HG03378 (cell line): ENCODE measurements around the gene PI4K2A.
"Not testable (repeated sequence)": the region's sequence is repeated elsewhere in the genome, so short reads cannot be mapped to it uniquely, and the experiment has no call there.

ENCODE experiments used
- ATAC-seq: cut with Tn5 transposase; IDR thresholded peaks from one replicate; pipeline ENCODE4 v1.9.1; 2021; ENCODE audit warnings: mild to moderate bottlenecking, moderate library complexity; ENCODE audit not compliant: unreplicated experiment

PI4K2A gene

GRCh38 chr10:97631098-97631497, 9.4 kb upstream of the PI4K2A start:
- no peak for ATAC-seq

GRCh38 chr10:97632949-97633884, 7.3 kb upstream of the PI4K2A start, which contains the start of gene MORN4:
Gene MORN4, minus strand, starts transcription at chr10:97633500. Its CDS starts 13,847 bp downstream, at chr10:97619653.
- peak; percentile 91 for ATAC-seq

GRCh38 chr10:97633921-97634320, 6.5 kb upstream of the PI4K2A start:
- no peak for ATAC-seq

- ATAC-seq: no peak
Measured at GRCh38 chr10:97635577-97635976, 4.9 kb upstream of the PI4K2A start.

GRCh38 chr10:97639090-97639489, 1.4 kb upstream of the PI4K2A start:
- not testable (repeated sequence) for ATAC-seq

GRCh38 chr10:97640868-97641811, 669 bp downstream of the PI4K2A start:
- ATAC-seq: no peak

GRCh38 chr10:97642471-97643159, 2.1 kb downstream of the PI4K2A start:
- ATAC-seq: not testable (repeated sequence)

- no peak for ATAC-seq
Measured at GRCh38 chr10:97643441-97643985, 3.0 kb downstream of the PI4K2A start.

GRCh38 chr10:97644936-97645335, 4.5 kb downstream of the PI4K2A start:
- no peak for ATAC-seq

GRCh38 chr10:97647556-97647955, 7.1 kb downstream of the PI4K2A start:
- ATAC-seq: no peak

- peak; percentile 94 for ATAC-seq
Measured at GRCh38 chr10:97648562-97649404, 8.3 kb downstream of the PI4K2A start.

- ATAC-seq: not testable (repeated sequence)
Measured at GRCh38 chr10:97649405-97649750, 8.9 kb downstream of the PI4K2A start.

GRCh38 chr10:97650726-97651125, 10.3 kb downstream of the PI4K2A start:
- ATAC-seq: no peak

GRCh38 chr10:97651773-97652172, 11.3 kb downstream of the PI4K2A start:
- ATAC-seq: no peak

GRCh38 chr10:97656777-97657176, 16.3 kb downstream of the PI4K2A start:
- no peak for ATAC-seq

GRCh38 chr10:97659589-97659988, 19.1 kb downstream of the PI4K2A start:
- ATAC-seq: no peak

GRCh38 chr10:97664282-97664850, 23.9 kb downstream of the PI4K2A start:
- ATAC-seq: no peak

GRCh38 chr10:97666992-97667391, 26.5 kb downstream of the PI4K2A start:
- no peak for ATAC-seq

GRCh38 chr10:97667463-97667862, 27.0 kb downstream of the PI4K2A start:
- no peak for ATAC-seq
